Right atrium auricular region (tissue), 2 donors: Measurements from ENCODE around the gene DUOX1. TPM values are rescaled to one million over a fixed set of nuclear protein-coding genes. Genes with fewer than 3 reads are reported as not detected.
A peak's percentile ranks its signal among the peaks of the same experiment; 100 is the strongest.

Experiments used
- DNase-seq: peaks from one replicate; pipeline ENCODE4 v3.0.0-alpha.2; 2019; ENCODE audit warnings: low spot score
- H3K27ac ChIP-seq, 2 donors: fragments of 200-600 bp; sonication (generic); 1 replicate in 1 of 2; 2 replicates in 1 of 2; pipeline ENCODE4 v1.5.1; 2016 to 2019
- H3K27me3 ChIP-seq, 2 donors: fragments of 200-600 bp; sonication (generic); one replicate each; pipeline versions ENCODE4 v1.5.1 to v1.6.0; 2017 to 2019
- H3K36me3 ChIP-seq: fragments of 200-600 bp; sonication (generic); one replicate; pipeline ENCODE4 v1.5.1; 2016
- H3K4me1 ChIP-seq, 2 donors: fragments of 200-600 bp; sonication (generic); one replicate each; pipeline versions ENCODE4 v1.5.1 to v1.6.0; 2017 to 2019
- H3K4me3 ChIP-seq, 2 donors: fragments of 200-600 bp; sonication (generic); 1 replicate in 1 of 2; 2 replicates in 1 of 2; pipeline ENCODE4 v1.5.1; 2017 to 2019; ENCODE audit warnings: mild to moderate bottlenecking in 1 of 2, moderate library complexity in 1 of 2
- H3K9me3 ChIP-seq, 2 donors: fragments of 200-600 bp; sonication (generic); one replicate each; pipeline ENCODE4 v1.5.1; 2019
- CTCF ChIP-seq, 2 donors: fragments of 200-600 bp; sonication (generic); IDR thresholded peaks; one replicate each; pipeline ENCODE4 v1.5.1; 2019; ENCODE audit warnings: antibody characterized with exemption in 2 of 2
- total RNA-seq, 2 donors: library from RNA; depleted of rRNA; stranded (reverse); fragments of >200 nt; gene quantifications; one replicate each; pipeline ENCODE4 v1.1.0, GENCODE V29; 2016

The DUOX1 gene
- total RNA-seq, 2 donors from 2014 or later = 1.1 to 3.6 TPM

GRCh38 chr15:45126535-45127158 lies 3.1 kb upstream of the DUOX1 start:
- TF ChIP-seq CTCF (IDR thresholded peaks at IDR 0.05) = peak in 1 of 2 donors; percentile 63
- no peak for DNase-seq

GRCh38 chr15:45128971-45129639 lies 689 bp upstream of the DUOX1 start:
- H3K9me3 ChIP-seq = no peaks in the 10 kb centered on the region

More at GRCh38 chr15:45126535-45127158, 3.1 kb upstream of the DUOX1 start:
- Histone ChIP-seq H3K4me3 (no peak overlapping the region), H3K36me3 (no peaks in the 10 kb centered on the region), H3K27ac (no peak overlapping the region), H3K9me3 (no peaks in the 10 kb centered on the region), H3K4me1 (peaks cover 0 to 15% of the 10 kb centered on the region in 2 donors), H3K27me3 (peaks cover 0 to 6% of the 10 kb centered on the region in 2 donors)

GRCh38 chr15:45130291-45131000 lies 652 bp downstream of the DUOX1 start:
- peak overlapping the region; percentile 20 to 48 for H3K4me3 ChIP-seq
- peaks cover 0 to 21% of the 10 kb centered on the region in 2 donors for H3K4me1 ChIP-seq
- H3K27me3 ChIP-seq = peaks cover 0 to 11% of the 10 kb centered on the region in 2 donors
- H3K36me3 ChIP-seq = no peaks in the 10 kb centered on the region
- DNase-seq = no peak
- TF ChIP-seq CTCF (IDR thresholded peaks at IDR 0.05) = no peak
- no peaks in the 10 kb centered on the region for H3K9me3 ChIP-seq
- no peak overlapping the region for H3K27ac ChIP-seq

More at GRCh38 chr15:45128971-45129639, 689 bp upstream of the DUOX1 start:
- Histone ChIP-seq H3K4me3 (peak overlapping the region; percentile 20 to 48), H3K4me1 (peaks cover 0 to 15% of the 10 kb centered on the region in 2 donors), H3K27me3 (peaks cover 0 to 6% of the 10 kb centered on the region in 2 donors), H3K27ac (no peak overlapping the region), H3K36me3 (no peaks in the 10 kb centered on the region)
- no peak for DNase-seq
- TF ChIP-seq CTCF (IDR thresholded peaks at IDR 0.05) = no peak

- no peak for TF ChIP-seq CTCF (IDR thresholded peaks at IDR 0.05)
- no peaks in the 10 kb centered on the region for H3K36me3 ChIP-seq
These were observed 1.7 kb downstream of the DUOX1 start for GRCh38 chr15:45131510-45131909.

GRCh38 chr15:45132844-45133560 lies 3.2 kb downstream of the DUOX1 start:
- H3K36me3 ChIP-seq = no peaks in the 10 kb centered on the region
- H3K27me3 ChIP-seq = peaks cover 0 to 11% of the 10 kb centered on the region in 2 donors
- H3K27ac ChIP-seq = no peak overlapping the region
- no peak overlapping the region for H3K4me3 ChIP-seq
- DNase-seq = no peak
- TF ChIP-seq CTCF (IDR thresholded peaks at IDR 0.05) = no peak
- no peaks in the 10 kb centered on the region for H3K9me3 ChIP-seq
- H3K4me1 ChIP-seq = peaks cover 0 to 22% of the 10 kb centered on the region in 2 donors

More at GRCh38 chr15:45131510-45131909, 1.7 kb downstream of the DUOX1 start:
- H3K9me3 ChIP-seq = no peaks in the 10 kb centered on the region
- H3K27ac ChIP-seq = no peak overlapping the region
- peaks cover 0 to 11% of the 10 kb centered on the region in 2 donors for H3K27me3 ChIP-seq
- DNase-seq = no peak
- H3K4me3 ChIP-seq = no peak overlapping the region
- H3K4me1 ChIP-seq = peaks cover 0 to 22% of the 10 kb centered on the region in 2 donors
